Astrocyte (in vitro differentiated cells and primary cell): Measurements from ENCODE around the gene FBXW10B. TPM values are rescaled to one million over a fixed set of nuclear protein-coding genes. Genes with fewer than 3 reads are reported as not detected.

Experiments used
- DNase-seq: peaks from one replicate; pipeline ENCODE4 v3.0.0-alpha.2; 2010; ENCODE audit warnings: low read depth
- FAIRE-seq: peaks from 2 replicates; lab custom pipeline; 2011; peaks lifted over from hg19 to GRCh38; lab: Jason Lieb, UNC
- H2AFZ ChIP-seq: 2 replicates; pipeline ENCODE4 v1.6.0; 2012; ENCODE audit warnings: low read depth, low read length, inconsistent platforms
- H3K27ac ChIP-seq: 2 replicates; pipeline ENCODE4 v1.5.1; 2011; ENCODE audit warnings: low read depth, low read length, inconsistent platforms
- H3K27me3 ChIP-seq: 2 replicates; pipeline ENCODE4 v1.6.0; 2011; ENCODE audit warnings: low read length, inconsistent platforms; ENCODE audit not compliant: insufficient read depth
- H3K36me3 ChIP-seq: 2 replicates; pipeline ENCODE4 v1.5.1; 2011; ENCODE audit warnings: low read length, inconsistent platforms; ENCODE audit not compliant: insufficient read depth
- H3K4me1 ChIP-seq: 2 replicates; pipeline ENCODE4 v1.5.1; 2011; ENCODE audit warnings: low read length, inconsistent platforms; ENCODE audit not compliant: insufficient read depth
- H3K4me2 ChIP-seq: 2 replicates; pipeline ENCODE4 v1.6.0; 2012; ENCODE audit warnings: low read length, inconsistent platforms
- H3K4me3 ChIP-seq: 2 replicates; pipeline ENCODE4 v1.5.1; 2011; ENCODE audit warnings: low read depth, mild to moderate bottlenecking, low read length, inconsistent platforms; ENCODE audit not compliant: insufficient read depth
- H3K79me2 ChIP-seq: 2 replicates; pipeline ENCODE4 v1.6.0; 2012; ENCODE audit warnings: mild to moderate bottlenecking, low read length, inconsistent platforms; ENCODE audit not compliant: insufficient read depth
- H3K9ac ChIP-seq: 2 replicates; pipeline ENCODE4 v1.6.0; 2012; ENCODE audit warnings: mild to moderate bottlenecking, low read length, inconsistent platforms
- H3K9me3 ChIP-seq: 2 replicates; pipeline ENCODE4 v1.5.1; 2012; ENCODE audit warnings: low read depth, mild to moderate bottlenecking, low read length, inconsistent platforms; ENCODE audit not compliant: insufficient read depth
- H4K20me1 ChIP-seq: 2 replicates; pipeline ENCODE4 v1.6.0; 2012; ENCODE audit warnings: low read length, inconsistent platforms; ENCODE audit not compliant: insufficient read depth
- H3K27ac Mint-ChIP-seq: one replicate; pipeline ENCODE4 v1.8.0; 2021; ENCODE audit warnings: mild to moderate bottlenecking, mixed read lengths; ENCODE audit not compliant: unreplicated experiment
- H3K27me3 Mint-ChIP-seq: one replicate; pipeline ENCODE4 v1.8.0; 2021; ENCODE audit warnings: low read depth, mixed read lengths; ENCODE audit not compliant: unreplicated experiment
- H3K36me3 Mint-ChIP-seq: one replicate; pipeline ENCODE4 v1.8.0; 2021; ENCODE audit warnings: low read depth, mixed read lengths; ENCODE audit not compliant: unreplicated experiment
- H3K4me1 Mint-ChIP-seq: one replicate; pipeline ENCODE4 v1.8.0; 2021; ENCODE audit warnings: low read depth, mixed read lengths; ENCODE audit not compliant: unreplicated experiment
- H3K4me3 Mint-ChIP-seq: one replicate; pipeline ENCODE4 v1.8.0; 2021; ENCODE audit warnings: mild to moderate bottlenecking, moderate library complexity, mixed read lengths; ENCODE audit not compliant: unreplicated experiment
- H3K9me3 Mint-ChIP-seq: one replicate; pipeline ENCODE4 v1.8.0; 2021; ENCODE audit warnings: mild to moderate bottlenecking, mixed read lengths; ENCODE audit not compliant: unreplicated experiment
- CTCF ChIP-seq: IDR thresholded peaks from 2 replicates; pipeline ENCODE4 v1.5.1; 2011; ENCODE audit warnings: low read depth, mild to moderate bottlenecking, inconsistent platforms, low read length, moderate library complexity; ENCODE audit not compliant: insufficient read depth
- EZH2 ChIP-seq: IDR thresholded peaks from 2 replicates; pipeline ENCODE4 v1.6.1; 2012; ENCODE audit warnings: mild to moderate bottlenecking, low read length, inconsistent platforms; ENCODE audit not compliant: insufficient read depth
- total RNA-seq: library from RNA; stranded (reverse); gene quantifications from 2 replicates; pipeline ENCODE4 v1.2.1, GENCODE V29; 2021

The FBXW10B gene
- total RNA-seq, 1 donor from 2014 or later: 3.9 TPM

DNA sequence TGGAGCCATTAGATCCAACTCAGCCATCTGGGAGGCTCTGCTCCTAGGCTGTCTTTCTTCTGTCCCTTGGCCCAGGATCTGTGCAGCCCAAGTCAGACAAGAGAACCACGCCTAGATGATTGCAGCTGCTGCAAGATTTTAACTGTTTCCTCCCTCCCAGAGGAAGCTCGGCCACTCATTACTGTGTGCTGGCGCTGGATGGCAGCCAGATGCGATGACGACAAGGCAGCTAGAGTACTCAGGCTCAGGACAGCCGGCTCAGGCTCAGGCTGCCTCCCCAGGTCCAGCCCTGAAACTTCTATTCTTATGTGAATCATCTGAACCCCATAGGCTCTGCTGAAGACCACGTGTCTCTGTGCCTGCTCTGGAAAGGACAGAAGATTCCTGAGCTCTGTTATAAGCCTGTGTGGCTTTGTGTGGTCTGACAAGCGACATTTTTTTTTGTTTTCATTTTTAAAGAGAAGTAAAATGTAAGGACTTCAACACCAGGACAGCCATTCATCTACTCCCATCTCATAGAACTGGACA, 32.1 kb upstream of the FBXW10B start:
- no peaks in the 10 kb centered on the region for H3K27me3 Mint-ChIP-seq
- Histone ChIP-seq H2AFZ (peak overlapping the region; percentile 37), H4K20me1 (no peaks in the 10 kb centered on the region), H3K9ac (peak overlapping the region; percentile 80), H3K4me1 (peaks cover 32% of the 10 kb centered on the region), H3K36me3 (no peaks in the 10 kb centered on the region), H3K9me3 (no peaks in the 10 kb centered on the region), H3K4me3 (peak overlapping the region; percentile 81), H3K79me2 (peaks cover 33% of the 10 kb centered on the region), H3K27ac (peak overlapping the region; percentile 65), H3K4me2 (peak overlapping the region; percentile 94), H3K27me3 (no peaks in the 10 kb centered on the region)
- TF ChIP-seq CTCF: no peak
- TF ChIP-seq EZH2: no peak
- H3K4me1 Mint-ChIP-seq: peaks cover 63% of the 10 kb centered on the region
- no peaks in the 10 kb centered on the region for H3K9me3 Mint-ChIP-seq
- DNase-seq (peak; percentile 98), FAIRE-seq (peak; percentile 91)
- H3K4me3 Mint-ChIP-seq: peak overlapping the region; percentile 88
- peaks cover 6% of the 10 kb centered on the region for H3K36me3 Mint-ChIP-seq
- peak overlapping the region; percentile 75 for H3K27ac Mint-ChIP-seq

- peak overlapping the region; percentile 37 for H2AFZ ChIP-seq
- H3K36me3 ChIP-seq: no peaks in the 10 kb centered on the region
- H3K4me1 ChIP-seq: peaks cover 34% of the 10 kb centered on the region
- FAIRE-seq: no peak
- H3K27me3 ChIP-seq: no peaks in the 10 kb centered on the region
- Mint-ChIP-seq H3K9me3 (no peaks in the 10 kb centered on the region), H3K27me3 (no peaks in the 10 kb centered on the region), H3K4me3 (peak overlapping the region; percentile 88), H3K36me3 (peaks cover 6% of the 10 kb centered on the region), H3K27ac (peak overlapping the region; percentile 75), H3K4me1 (peaks cover 57% of the 10 kb centered on the region)
- H3K4me3 ChIP-seq: peak overlapping the region; percentile 81
- TF ChIP-seq EZH2: no peak
- TF ChIP-seq CTCF: no peak
- H3K9me3 ChIP-seq: no peaks in the 10 kb centered on the region
- H4K20me1 ChIP-seq: no peaks in the 10 kb centered on the region
- H3K79me2 ChIP-seq: peaks cover 33% of the 10 kb centered on the region
- H3K4me2 ChIP-seq: peak overlapping the region; percentile 94
- no peak for DNase-seq
- H3K27ac ChIP-seq: peak overlapping the region; percentile 61
- H3K9ac ChIP-seq: peak overlapping the region; percentile 80
Observed at GRCh38 chr17:15650741-15651582, 31.5 kb upstream of the FBXW10B start.
